HepG2 (cell line): ENCODE measurements around the gene SLC16A9.

Experiments
- CTCF ChIP-seq: sonication (generic); formaldehyde crosslinking; IDR thresholded peaks from 2 replicates; pipeline ENCODE4 v1.5.0; 2020; ENCODE audit warnings: mild to moderate bottlenecking, missing genetic modification reagents, moderate library complexity
- HIVEP1 ChIP-seq: sonication (generic); formaldehyde crosslinking; IDR thresholded peaks from 2 replicates; pipeline ENCODE4 v1.4.0; 2020; ENCODE audit warnings: mild to moderate bottlenecking, missing genetic modification reagents
- NONO ChIP-seq, 2 experiments: fragments of 450-650 bp in 1 of 2; sonication (generic) in 1 of 2; formaldehyde crosslinking in 1 of 2; IDR thresholded peaks in 1 of 2; conservative IDR thresholded peaks in 1 of 2; 2 replicates each; pipeline versions ENCODE4 v1.6.1 to v1.8.0; 2017 to 2022; ENCODE audit warnings: mild to moderate bottlenecking in 1 of 2, missing genetic modification reagents in 1 of 2, moderate library complexity in 1 of 2
- PHF20 ChIP-seq: sonication (generic); formaldehyde crosslinking; IDR thresholded peaks from 2 replicates; pipeline ENCODE4 v1.5.0; 2020; ENCODE audit warnings: mild to moderate bottlenecking, missing genetic modification reagents
- TSC22D2 ChIP-seq: sonication (generic); formaldehyde crosslinking; IDR thresholded peaks from 2 replicates; pipeline ENCODE4 v1.5.1; 2020; ENCODE audit warnings: missing genetic modification reagents, mild to moderate bottlenecking, borderline replicate concordance
- ZNF124 ChIP-seq: sonication (generic); formaldehyde crosslinking; IDR thresholded peaks from 2 replicates; pipeline ENCODE4 v1.4.0; 2020; ENCODE audit warnings: missing genetic modification reagents
- ZNF644 ChIP-seq: IDR thresholded peaks from 2 replicates; pipeline ENCODE4 v1.6.1; 2016; ENCODE audit warnings: low read depth

GRCh38 chr10:59648711-59649201 is 60.9 kb downstream of the SLC16A9 start:
- TF ChIP-seq NONO (IDR thresholded peaks at IDR 0.05): no peak
- TF ChIP-seq NONO (CRISPR knock-in tag; conservative IDR thresholded peaks at IDR 0.05): no peak
- no peak for TF ChIP-seq HIVEP1
- no peak for TF ChIP-seq CTCF (CRISPR knock-in tag)
- TF ChIP-seq TSC22D2 (CRISPR knock-in tag): no peak
- no peak for TF ChIP-seq ZNF644
- no peak for TF ChIP-seq ZNF124 (CRISPR knock-in tag)
- no peak for TF ChIP-seq PHF20 (CRISPR knock-in tag)
